HG03521 (cell line): ENCODE results near the gene PINLYP.

Source experiments
- ATAC-seq: cut with Tn5 transposase; IDR thresholded peaks from one replicate; pipeline ENCODE4 v1.9.1; 2021; ENCODE audit warnings: mild to moderate bottlenecking, moderate library complexity; ENCODE audit not compliant: unreplicated experiment

The PINLYP gene

DNA sequence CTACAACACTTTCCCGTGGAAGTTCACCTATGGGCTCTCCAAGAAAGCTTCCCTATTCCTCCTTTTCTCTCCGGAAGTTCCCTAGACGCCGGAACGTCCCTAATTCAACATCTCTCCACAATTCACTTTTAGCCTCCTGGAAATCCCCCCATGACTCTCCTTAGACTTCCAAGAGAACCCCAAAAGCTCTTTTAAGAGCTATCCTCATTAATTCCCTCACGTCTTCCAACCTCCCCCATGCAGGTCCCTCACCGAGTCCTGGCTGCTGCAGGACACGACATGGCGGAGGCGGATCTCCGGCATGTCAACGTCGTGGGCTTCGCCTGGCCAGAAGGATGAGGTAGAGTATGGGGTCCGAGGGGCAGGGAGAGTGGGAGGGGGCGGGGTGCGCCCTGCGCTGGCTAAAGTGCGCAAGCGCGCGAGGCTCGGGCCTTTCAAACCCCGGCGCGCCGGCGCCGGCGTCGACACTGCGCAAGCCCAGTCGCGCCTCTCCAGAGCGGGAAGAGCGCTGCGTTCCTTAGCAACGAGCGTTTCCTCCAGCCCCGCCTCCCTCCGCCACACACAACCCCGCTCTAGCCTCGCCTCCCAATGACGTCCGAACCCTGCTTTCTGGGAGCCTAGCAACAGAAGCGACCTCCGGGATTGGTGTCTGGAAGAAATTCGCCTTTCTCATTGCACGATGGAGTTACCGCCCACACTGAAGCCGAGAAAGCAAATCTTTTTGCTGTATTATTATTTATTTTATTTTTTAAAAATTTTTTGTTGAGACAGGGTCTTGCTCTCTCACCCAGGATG lies at the start of gene PINLYP, which contains the start of gene XRCC1:
TSS of gene PINLYP (plus strand) at position 646 of the 795 bp plus-strand sequence. CDS start 1,391 bp downstream, outside the sequence.
TSS of gene XRCC1 (minus strand) at position 372 of the 795 bp plus-strand sequence. CDS start at position 303, 69 bp downstream.
- peak; percentile 96 for ATAC-seq

DNA sequence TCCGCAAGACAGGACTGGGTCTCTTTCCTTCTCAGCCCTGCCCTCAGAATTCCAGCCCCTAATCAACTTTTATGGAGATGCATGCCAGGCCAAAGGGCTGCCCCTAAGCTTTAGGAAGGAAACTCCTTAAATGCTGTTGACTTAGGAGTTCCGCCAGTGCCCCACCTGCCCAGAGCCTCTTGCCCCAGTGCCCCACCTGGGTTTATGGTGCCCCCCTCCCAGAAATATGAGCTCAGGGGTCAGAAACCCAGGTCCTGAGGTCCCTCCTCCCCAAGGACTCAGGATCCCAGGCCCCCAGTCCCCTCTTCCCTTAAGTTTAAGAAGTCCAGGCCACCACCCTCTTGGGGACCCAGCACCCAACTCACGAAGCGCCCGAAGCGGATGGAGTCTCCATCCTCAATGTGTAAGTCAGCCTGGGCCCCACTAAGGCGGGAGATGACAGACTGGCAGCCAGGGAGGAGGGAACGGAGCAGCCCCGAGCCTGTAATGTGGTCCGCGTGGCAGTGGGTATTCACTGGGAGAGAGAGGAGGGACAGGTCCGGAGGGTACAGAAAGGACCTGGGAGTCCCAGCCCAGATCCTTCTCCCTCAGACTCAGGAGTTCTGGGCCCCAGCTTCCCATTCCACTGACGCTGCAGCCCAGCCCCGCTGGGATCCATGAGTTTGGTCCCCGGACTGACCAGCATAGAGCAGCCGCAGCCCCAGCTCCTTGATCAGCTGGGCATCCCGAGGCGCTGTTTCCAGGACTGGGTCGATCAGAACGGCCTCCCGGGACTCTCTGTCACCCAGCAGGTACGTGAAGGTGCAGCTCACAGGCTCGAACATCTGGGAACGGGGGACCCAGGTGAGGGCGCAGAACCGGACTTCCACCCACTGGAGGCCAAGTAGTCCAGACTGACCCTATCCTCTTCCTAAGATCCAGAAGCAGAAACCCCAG lies 49.5 kb upstream of the PINLYP start:
- ATAC-seq: no peak

DNA sequence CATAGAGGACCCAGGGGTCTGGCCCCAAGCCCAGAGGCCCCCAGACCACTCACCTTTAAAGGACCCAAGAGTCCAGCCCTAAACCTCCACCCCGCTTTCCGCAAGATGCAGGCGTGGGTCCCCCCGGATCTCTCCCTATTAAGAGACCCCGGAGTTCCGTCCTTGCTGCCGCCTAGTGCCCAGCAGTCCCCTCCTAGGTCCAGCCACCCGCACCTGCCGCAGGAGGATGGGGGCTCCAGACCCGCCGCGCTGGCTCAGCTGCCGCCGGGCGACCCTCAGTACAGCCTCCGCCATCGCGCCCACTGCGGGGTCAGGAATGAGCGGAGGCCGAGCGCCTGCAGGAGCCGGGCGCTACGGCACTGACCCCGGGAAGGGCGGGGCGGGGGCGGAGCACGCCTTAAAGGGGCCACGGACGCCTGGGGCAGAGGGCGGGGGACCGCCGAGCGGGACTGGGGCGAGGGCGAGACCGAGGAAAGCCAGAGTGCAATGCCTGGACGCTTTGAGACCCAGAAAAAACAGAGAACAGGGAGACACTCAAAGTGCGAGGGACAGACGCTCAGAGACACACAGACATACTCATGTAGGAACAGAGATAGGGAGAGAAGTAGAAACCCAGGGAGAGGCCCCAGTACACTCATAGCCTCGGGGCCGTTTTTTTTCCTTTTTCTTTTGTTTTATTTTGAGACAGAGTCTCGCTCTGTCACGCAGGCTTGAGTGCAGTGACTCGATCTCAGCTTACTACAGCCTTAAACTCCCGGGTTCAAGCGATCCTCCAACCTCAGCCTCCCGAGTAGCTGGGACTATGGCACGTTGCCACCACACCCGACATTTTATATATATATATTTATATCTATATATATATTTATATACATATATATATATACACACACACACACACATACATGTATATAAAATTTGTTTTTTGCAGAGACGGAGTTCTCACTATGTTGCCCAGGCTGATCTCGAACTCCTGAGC lies 48.4 kb upstream of the PINLYP start, which contains the start of gene ETHE1:
TSS of gene ETHE1 (minus strand) at position 318 of the 976 bp plus-strand sequence. CDS start at position 294, 24 bp downstream.
- peak; percentile 60 for ATAC-seq

DNA sequence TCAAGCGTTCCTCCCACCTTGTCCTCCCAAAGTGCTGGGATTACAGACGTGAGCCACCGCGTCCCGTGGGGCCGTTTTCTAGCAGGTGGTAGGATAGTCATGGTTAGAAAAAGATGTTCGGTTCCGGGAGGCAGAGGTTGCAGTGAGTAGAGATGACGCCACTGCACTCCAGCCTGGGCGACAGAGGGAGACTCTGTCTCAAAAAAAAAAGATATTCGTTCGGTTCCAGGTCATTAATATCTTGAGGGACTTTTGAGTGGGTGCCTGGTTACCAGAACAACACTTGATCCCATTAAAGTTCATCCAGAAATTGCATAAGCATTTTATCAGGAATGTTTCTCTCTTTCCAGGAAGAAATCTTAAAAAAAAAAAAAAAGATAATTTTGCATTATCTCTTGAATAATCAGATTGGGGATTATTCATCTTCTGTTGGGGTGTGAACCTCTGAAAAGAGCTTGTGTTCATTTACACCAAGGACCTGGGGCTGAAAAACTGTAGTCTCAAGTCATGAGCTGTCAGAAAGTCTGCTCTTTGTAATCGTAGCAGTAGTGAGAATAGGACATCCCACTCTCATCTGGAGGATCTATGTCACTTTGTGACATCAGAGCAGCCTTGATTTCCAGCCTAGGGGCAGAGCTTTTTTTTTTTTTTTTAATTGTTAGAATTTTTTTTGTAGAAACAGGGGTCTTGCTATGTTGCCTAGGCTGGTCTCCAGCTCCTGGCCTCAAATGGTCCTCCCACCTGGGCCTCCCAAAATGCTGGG lies 47.6 kb upstream of the PINLYP start:
- no peak for ATAC-seq

DNA sequence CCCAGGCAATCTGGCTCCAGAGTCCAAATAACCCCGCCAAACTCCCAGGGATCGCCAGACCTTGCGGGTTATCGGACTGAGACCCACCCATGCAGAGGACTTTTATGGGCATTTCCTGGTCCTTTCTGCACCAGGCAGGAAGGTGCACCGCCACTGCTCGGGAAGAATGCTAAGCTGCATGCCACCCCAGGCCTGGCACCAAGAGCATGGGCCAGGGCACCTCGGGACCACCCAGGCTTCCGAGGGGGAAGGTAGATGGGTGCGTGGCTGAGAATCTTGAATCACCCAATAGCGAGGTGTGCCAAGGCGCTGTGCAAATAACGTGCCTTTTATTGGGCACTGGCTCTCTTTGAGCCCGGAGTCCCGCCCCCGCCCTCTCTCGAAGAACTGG lies 43.0 kb upstream of the PINLYP start:
- ATAC-seq: no peak

DNA sequence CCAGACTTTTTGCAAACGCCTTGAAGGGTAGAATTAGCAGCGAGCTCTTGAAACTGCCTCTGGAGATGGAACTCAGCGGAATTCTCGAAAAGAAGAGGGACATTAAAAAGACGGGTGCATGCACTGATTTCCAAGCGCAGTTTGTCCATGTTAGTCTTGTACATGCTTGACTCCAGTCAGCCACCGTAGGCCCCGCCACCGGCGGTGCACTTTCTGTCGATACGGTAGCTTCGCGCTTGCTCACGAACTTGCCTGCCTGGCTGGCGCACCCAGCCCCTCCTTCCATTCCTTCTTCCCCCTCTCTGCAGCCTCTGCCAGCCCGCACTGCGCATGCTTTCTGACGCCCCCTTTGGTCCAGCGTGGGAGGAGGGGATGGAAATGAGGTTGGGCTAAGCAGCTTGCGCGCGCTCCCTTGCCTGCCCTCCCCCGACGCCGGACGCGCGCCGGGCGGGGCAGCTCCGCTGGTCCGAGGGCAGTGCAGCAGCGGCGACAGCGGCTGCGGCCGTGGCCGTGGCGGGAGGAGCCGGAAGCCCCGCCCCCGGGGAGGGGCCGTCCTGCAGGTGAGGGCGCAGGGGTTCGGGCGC lies 42.5 kb upstream of the PINLYP start, which contains the start of gene ZNF575:
TSS of gene ZNF575 (plus strand) at position 227 of the 584 bp plus-strand sequence. CDS start 1,235 bp downstream, outside the sequence.
- ATAC-seq: peak; percentile 53

DNA sequence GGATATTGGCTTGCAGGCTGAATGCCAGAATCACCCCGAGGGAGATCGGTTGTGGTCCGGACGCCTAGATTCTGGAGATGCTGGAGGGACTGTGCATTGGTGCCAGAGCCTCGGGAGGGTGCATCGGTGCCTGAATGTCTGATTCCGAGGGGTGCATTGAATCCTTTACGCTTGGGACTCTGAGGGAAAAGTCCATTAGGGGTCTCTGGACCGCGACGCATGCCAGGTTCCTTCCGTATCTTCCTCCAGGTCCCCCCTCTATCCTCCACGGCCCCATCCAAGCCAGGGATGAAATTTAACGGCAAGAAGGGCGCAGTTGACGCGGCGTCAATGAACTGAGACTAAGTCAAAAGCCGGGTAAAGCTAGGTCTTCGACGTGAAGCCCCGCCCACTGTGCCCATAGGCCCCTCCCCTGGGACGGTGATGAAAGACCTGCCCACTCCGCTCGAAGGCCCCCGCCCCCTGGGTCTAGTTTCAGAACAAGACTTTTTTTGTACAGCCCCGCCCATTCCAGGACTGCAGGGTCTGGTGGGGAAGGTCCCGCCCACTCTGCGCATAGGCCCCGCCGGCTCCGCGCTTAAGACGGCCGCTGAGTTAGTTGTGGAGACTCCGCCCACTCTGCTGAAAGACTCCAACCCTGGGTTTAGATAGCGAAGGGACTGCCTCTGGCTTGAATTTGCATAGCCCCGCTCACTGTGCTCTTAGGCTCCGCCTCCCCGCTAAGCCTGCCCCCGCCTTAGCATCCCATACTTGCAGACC lies 41.9 kb upstream of the PINLYP start:
- ATAC-seq: peak; percentile 61

DNA sequence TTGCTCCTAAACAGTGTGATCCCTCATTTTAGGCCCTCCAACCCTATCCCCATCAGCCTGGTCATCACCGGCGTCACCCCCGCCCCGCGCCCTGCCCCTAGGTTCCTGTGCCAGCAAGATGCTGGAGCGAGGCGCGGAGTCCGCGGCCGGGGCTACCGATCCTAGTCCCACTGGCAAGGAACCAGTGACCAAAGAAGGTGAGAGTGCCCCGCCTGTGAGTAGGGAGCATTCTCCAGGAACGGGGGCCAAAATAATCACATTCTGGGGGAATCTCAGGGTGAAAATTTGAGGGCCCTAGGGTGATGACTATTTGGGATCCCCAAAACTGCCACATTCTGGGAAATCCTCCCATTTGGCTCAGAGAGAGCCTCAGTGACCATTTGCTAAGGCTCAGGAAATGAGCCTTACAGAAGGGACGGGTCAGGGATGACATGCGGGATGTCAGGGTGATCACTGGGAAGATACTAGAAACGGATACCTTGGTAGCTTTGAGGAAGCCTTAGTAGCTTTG lies 41.2 kb upstream of the PINLYP start:
- ATAC-seq: no peak

DNA sequence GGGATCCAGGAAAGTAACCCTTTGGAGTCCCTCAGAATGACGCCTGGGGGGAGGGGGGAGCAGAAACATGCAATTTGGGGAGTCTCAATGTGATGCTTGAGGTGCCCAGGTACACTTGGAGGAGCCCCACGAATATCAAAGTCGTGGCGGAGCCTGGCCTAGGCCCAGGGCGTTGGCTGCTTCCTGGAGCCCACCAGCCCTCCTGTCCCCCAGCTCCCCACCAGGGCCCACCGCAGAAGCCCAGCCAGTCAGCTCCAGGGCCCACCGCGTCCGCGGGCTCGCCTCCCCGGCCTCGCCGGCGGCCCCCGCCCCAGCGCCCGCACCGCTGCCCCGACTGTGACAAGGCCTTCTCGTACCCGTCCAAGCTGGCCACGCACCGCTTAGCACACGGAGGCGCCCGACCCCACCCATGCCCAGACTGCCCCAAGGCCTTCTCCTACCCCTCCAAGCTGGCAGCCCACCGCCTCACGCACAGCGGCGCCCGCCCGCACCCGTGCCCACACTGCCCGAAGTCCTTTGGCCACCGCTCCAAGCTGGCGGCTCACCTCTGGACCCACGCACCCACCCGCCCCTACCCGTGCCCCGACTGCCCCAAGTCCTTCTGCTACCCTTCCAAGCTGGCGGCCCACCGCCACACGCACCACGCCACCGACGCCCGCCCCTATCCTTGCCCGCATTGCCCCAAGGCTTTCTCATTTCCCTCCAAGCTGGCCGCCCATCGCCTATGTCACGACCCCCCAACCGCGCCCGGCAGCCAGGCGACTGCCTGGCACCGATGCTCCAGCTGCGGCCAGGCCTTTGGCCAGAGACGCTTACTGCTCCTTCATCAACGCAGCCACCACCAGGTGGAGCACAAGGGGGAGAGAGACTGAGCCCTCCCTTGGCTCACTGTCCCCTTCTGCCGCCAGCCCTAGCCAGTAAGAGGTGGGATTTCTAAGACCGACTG lies 40.5 kb upstream of the PINLYP start:
- ATAC-seq: no peak

DNA sequence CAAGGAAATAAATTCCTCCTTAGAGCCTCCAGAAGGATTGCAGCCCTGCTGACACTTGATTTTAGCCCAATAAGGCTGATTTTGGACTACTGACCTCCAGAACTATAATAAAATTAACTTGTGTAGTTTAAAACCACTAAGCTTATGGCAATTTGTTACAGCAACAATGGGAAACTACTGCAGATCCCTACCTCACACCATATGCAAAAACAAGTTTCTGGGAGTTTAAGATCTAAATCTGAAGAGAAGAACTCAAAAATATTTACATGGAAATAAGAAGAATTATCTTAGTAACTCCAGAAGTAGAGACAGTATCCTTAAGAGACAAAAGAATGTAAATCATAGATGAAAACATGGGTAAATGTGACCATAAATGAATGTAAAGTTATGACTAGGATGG lies 36.7 kb upstream of the PINLYP start:
- no peak for ATAC-seq

DNA sequence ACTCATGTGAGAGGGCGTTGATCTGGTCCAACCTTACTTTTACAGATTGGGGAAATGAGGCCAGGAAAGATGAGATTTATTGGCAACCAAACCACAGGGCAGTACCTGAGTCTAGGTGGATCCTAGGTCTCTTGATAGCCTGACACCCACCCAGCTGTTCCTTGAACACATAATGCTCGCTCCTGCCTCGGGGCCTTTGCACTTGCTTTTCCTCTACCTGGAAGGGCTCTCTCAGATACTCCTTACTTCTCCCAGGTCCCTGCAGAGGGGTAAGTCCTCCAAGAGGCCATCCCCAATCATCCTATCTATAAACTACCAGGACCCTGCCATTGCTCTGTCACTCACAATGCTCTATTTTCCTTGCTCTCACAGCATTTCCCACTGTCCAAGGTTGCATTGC lies 35.2 kb upstream of the PINLYP start:
- no peak for ATAC-seq

DNA sequence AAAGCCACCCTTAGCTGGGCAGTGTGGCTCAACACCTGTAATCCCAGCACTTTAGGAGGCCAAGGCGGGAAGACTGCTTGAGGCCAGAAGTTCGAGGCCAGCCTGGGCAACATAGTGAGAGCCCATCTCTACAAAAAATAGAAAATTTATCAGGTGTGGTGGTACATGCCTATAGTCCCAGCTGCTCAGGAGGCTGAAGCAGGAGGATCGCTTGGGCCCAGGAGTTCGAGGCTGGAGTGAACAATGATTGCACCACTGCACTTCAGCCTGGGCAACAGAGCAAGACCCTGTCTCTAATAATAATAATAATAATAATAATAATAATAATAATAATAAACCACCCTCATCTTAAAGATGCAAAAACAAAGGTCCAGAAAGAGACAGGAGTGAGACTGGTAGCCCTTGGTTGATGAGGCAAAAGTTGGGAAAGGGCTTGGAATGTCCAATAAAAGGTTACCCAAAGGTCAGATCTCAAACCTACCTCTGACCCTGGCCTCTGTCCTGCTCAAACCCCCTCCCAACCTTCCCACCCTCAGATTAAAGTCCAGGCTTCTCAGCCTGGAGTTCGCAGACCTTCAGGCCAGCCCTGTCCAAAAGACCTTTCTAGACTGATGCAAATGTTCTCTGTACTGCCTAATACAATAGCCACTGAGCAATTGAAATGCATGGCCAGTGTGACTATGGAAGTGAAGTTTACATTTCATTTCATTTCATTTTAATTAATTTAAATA lies 33.5 kb upstream of the PINLYP start:
- no peak for ATAC-seq

DNA sequence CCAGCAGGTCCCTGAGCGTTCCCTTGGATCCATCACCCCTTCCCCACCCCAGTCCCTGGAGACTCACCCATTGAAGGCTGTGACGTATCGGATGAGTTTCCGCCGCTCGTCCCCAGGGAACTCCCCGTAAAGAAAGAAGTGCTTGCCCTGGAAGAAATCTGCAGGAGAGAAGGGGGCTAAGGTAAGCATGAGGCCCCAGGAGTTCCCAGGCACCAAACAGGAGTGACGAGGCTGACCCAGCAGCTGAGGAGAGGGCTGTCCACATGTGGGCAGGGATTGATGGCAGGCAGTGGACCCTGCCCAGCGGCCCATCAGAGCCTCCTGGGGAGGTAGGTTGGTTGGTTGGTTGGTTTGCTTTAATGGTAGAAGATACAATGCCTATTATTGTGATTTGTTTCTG lies 31.5 kb upstream of the PINLYP start:
- ATAC-seq: no peak

DNA sequence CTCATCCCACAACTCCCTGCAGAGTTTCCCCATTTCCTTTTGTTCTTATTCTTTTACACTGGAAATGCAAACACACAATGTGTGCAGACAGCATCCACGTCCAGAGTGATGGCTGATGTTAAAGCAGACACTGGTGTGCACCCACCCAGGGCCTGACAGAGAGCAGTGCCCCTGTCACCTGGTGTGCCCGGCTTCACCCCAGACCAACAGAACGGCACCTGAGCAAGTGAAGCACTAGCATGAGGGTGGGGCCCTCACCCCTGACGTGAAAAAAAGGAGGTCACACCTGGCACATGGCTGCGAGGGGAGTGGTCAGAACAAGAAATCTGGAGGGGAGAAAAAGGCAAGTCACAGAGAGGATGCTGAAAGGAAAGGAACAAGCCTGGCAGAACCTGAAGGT lies 30.3 kb upstream of the PINLYP start:
- ATAC-seq: no peak

DNA sequence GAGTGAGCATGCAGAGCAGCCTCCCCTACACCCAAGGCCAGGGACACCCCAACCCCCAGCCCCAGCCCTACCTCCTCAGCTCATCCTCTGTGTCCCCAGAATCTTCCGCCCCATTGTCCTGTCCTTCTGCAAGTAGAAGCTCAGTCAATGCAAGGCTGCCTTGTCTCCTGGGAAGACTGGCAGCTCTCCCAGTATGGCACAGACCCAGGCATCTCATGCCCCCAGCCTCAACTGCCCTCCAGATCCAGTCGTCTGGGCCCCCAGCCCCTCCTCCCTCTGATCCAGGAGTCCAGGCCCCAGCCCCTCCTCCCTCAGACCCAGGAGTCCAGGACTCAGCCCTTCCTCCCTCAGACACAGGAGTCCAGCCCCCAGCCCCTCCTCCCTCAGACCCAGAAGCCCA lies 29.6 kb upstream of the PINLYP start:
- ATAC-seq: no peak

DNA sequence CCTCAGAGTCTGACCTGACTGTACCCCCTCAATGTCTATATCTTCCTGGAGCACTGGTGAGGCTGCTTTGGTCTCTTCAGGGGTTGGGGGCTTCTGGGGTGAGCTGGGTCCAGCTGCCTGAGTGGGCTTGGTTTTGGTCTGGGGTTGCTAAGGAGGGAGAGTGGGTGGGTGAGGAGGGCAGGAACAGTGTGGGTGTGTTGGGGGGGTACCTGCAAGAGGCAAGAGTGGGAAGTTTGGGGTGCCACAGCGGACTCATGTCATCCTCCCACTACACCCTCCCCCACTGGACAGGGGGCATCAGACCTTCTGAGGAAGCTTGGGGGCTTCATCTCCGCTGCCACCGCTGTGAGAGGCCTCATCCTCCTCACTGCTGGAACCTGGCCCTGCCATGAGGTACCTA lies 29.0 kb upstream of the PINLYP start:
- ATAC-seq: no peak
